SH-SY5Y (cell line): ENCODE results near the gene PRKAG3.

Source experiments
- GATA2 ChIP-seq: IDR thresholded peaks from 2 replicates; pipeline ENCODE4 v1.6.1; 2011; ENCODE audit warnings: mild to moderate bottlenecking, low read depth, low read length
- GATA3 ChIP-seq: IDR thresholded peaks from 2 replicates; pipeline ENCODE4 v1.6.1; 2011; ENCODE audit warnings: low read depth, mild to moderate bottlenecking, low read length, moderate library complexity

DNA sequence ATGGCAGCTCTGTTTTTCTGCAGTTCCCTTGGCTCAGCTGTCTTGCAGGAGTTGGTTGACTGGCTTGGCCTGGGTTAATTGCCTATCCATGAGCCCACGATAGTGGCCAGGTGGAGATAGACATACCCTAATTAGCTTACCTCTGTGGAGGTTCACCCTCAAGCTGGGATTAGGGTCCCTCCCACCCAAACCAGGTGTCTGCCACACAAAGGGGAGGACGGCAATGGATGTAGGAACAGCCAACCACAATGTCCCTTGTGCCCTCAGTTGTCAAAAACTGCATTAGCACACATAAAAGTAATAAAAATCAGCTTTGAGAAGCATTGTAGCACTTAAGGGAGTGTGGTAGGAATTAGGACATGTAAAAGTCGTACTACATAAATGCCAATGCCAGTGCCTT, 45.5 kb downstream of the PRKAG3 start:
- no peak for TF ChIP-seq GATA2
- TF ChIP-seq GATA3, result no peak
